Measurements from ENCODE around the gene TESK2. TPM values are rescaled to one million over a fixed set of nuclear protein-coding genes. Genes with fewer than 3 reads are reported as not detected.

The TESK2 gene
- total RNA-seq, 4 donors from 2014 or later, result 2.8 to 10.7 (median 6.5) TPM

GRCh38 chr1:45299981-45300668, 190.8 kb downstream of the TESK2 start:
- TF ChIP-seq CTCF (IDR thresholded peaks at IDR 0.05; ENCODE audit: low read depth), result no peak

DNA sequence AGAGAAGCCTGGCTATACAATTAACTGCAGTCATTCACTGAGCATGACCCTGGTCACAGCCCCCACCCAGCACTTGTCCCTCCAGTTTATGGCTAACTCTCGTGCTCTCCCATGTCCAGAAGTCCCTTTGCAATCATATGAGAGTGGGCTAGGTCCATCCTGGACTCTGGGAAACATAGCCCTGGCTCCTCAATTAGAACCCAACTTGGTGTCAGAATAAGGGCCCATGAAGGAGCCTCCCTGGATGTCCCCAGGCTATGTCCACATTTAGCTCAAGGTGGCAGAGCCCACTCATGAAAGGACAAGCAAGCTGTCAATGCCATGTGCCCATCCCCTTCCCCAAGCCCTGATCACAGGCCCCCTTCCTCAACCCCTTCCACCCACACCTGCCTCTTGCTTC, 191.7 kb downstream of the TESK2 start:
- TF ChIP-seq CTCF (IDR thresholded peaks at IDR 0.05; ENCODE audit: low read depth), result no peak

DNA sequence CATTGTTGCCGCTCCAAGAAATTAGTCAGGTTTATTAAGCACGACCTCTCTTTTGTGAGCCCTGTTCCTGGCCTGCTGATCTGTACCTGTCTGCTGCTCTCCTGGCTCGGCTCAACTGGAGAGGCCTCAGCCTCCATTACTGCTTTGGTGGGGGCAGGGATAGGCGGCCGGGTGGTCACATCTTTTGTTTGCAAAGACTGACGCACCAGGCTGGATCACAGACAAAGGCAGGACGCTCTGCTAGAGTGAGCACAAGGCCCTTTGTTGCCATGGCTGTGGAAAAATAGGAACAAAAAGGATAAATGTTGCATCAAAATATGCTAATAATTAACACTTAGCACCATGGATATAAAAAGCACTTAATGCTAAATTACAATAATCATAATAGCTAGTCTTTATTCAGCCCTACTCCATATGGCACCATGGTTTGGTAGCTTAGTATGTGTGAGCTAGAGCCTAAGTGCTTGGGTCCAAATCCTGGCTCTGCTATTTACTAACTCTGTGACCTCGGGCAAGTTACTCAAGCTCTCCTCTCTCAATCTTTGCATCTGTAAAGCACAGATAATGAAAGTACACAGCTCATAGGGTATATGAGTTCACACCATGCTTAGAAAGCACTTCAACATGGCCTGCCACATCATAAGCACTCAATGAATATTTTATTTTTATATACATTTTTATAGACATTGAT, 193.2 kb downstream of the TESK2 start:
- TF ChIP-seq CTCF (IDR thresholded peaks at IDR 0.05; ENCODE audit: low read depth), result no peak

Other genes with a start within 250 kb of the TESK2 start
- under 1 TPM in 1 of 4 donors, not detected in 3; 0.22 TPM for gene HPDL, start 164.3 kb downstream of the TESK2 start, total RNA-seq
- 1 to 10 TPM; 5.4 to 7.7 (median 6.9) TPM for gene TOE1, start 151.0 kb downstream of the TESK2 start, total RNA-seq
- 10 to 100 TPM in 2 of 4 donors, 1 to 10 TPM in 2; 6.4 to 17.0 (median 10.3) TPM for gene MUTYH, start 150.7 kb downstream of the TESK2 start, total RNA-seq
- under 1 TPM in 2 of 4 donors, not detected in 2; 0.49 to 0.68 TPM for gene CCDC163, start 8.9 kb upstream of the TESK2 start, total RNA-seq
- gene MMACHC, start 9.1 kb upstream of the TESK2 start, total RNA-seq, result 1 to 10 TPM in 3 of 4 donors, under 1 TPM in 1; 0.88 to 4.2 (median 2.8) TPM
- 100 to 1,000 TPM; 159 to 328 (median 216) TPM for gene PRDX1, start 30.7 kb upstream of the TESK2 start, total RNA-seq
- 10 to 100 TPM; 57.8 to 91.3 (median 82.1) TPM for gene AKR1A1, start 59.7 kb upstream of the TESK2 start, total RNA-seq
- gene NASP, start 92.9 kb upstream of the TESK2 start, total RNA-seq, result 100 to 1,000 TPM in 1 of 4 donors, 10 to 100 TPM in 3; 43.0 to 106 (median 79.2) TPM
- 1 to 10 TPM in 3 of 4 donors, not detected in 1; 1.0 to 4.1 (median 1.3) TPM for gene CCDC17, start 132.9 kb upstream of the TESK2 start, total RNA-seq
- 100 to 1,000 TPM in 3 of 4 donors, 10 to 100 TPM in 1; 85.3 to 124 (median 109) TPM for gene GPBP1L1, start 195.4 kb upstream of the TESK2 start, total RNA-seq
- 10 to 100 TPM; 17.0 to 29.4 (median 18.4) TPM for gene TMEM69, start 197.0 kb upstream of the TESK2 start, total RNA-seq

Measured in subcutaneous adipose tissue (tissue), 4 donors.